ENCODE measurements around the gene DHX29. TPM values are rescaled to one million over a fixed set of nuclear protein-coding genes. Genes with fewer than 3 reads are reported as not detected.

Gene DHX29, protein sequence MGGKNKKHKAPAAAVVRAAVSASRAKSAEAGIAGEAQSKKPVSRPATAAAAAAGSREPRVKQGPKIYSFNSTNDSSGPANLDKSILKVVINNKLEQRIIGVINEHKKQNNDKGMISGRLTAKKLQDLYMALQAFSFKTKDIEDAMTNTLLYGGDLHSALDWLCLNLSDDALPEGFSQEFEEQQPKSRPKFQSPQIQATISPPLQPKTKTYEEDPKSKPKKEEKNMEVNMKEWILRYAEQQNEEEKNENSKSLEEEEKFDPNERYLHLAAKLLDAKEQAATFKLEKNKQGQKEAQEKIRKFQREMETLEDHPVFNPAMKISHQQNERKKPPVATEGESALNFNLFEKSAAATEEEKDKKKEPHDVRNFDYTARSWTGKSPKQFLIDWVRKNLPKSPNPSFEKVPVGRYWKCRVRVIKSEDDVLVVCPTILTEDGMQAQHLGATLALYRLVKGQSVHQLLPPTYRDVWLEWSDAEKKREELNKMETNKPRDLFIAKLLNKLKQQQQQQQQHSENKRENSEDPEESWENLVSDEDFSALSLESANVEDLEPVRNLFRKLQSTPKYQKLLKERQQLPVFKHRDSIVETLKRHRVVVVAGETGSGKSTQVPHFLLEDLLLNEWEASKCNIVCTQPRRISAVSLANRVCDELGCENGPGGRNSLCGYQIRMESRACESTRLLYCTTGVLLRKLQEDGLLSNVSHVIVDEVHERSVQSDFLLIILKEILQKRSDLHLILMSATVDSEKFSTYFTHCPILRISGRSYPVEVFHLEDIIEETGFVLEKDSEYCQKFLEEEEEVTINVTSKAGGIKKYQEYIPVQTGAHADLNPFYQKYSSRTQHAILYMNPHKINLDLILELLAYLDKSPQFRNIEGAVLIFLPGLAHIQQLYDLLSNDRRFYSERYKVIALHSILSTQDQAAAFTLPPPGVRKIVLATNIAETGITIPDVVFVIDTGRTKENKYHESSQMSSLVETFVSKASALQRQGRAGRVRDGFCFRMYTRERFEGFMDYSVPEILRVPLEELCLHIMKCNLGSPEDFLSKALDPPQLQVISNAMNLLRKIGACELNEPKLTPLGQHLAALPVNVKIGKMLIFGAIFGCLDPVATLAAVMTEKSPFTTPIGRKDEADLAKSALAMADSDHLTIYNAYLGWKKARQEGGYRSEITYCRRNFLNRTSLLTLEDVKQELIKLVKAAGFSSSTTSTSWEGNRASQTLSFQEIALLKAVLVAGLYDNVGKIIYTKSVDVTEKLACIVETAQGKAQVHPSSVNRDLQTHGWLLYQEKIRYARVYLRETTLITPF (N-terminal part only)
- total RNA-seq = 10 to 100 TPM; 29.5 to 35.6 TPM

DNA sequence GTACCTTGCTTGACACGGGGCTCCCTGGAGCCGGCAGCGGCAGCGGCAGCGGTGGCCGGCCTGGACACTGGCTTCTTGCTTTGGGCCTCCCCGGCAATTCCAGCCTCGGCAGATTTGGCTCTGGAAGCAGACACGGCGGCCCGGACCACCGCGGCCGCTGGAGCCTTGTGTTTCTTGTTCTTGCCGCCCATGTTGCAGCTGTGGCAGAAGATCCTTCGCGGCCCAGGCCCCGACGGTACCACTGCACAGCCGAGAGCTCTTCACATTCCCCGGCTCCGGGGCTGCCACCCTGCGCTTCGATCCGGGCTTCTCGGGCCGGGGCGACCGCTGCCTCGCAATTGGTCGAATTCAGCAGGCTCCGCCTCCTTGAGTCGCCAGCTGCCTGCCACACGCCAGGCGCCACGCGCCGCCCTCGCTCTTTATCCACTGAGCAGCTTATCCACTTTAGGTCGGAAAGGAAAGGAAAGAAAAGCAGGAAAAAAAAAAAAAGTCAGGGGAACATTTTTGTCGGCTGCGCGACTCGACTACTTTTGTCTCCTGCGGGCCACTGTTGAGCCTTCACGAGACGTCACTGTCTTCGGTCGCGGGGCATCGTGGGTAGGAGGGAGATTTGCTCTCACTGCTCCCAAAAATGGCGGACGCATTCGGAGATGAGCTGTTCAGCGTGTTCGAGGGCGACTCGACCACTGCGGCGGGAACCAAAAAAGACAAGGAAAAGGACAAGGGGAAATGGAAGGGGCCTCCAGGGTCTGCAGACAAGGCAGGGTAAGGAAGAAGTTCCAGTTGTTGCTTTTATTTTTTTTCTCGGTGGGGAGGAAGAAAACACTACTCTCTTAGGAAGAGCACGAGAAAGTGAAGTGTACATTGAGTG lies at the start of gene DHX29, which contains the start of gene MTREX:
Gene DHX29 (minus strand): TSS at position 312 of the 871 bp plus-strand sequence. CDS start 121 bp downstream, at position 191.
Gene MTREX (plus strand): TSS at position 607 of the 871 bp plus-strand sequence. CDS start 25 bp downstream, at position 632.
- Histone ChIP-seq H3K36me3 (no peaks in the 10 kb centered on the region), H3K27ac (peak within 1 kb of the TSS; percentile 82 to 92), H3K4me1 (ENCODE audit: control insufficient read depth in 1 of 2, low read depth in 2 of 2) (peaks cover 52 to 71% of the 10 kb centered on the region in 2 donors), H3K4me3 (peak within 1 kb of the TSS; percentile 88), H3K27me3 (replicated peaks; ENCODE audit: insufficient read depth) (no peaks in the 10 kb centered on the region), H3K9me3 (no peaks in the 10 kb centered on the region)
- DNase-seq (ENCODE audit: low spot score) (peak; percentile 74), ATAC-seq (ENCODE audit: insufficient number of reproducible peaks, low FRiP score, low read depth) (peak; percentile 92)
- TF ChIP-seq CTCF (IDR thresholded peaks at IDR 0.05) = no peak

- Histone ChIP-seq H3K36me3 (peaks cover 41% of the 10 kb centered on the region), H3K4me3 (no peak overlapping the region), H3K27me3 (replicated peaks; ENCODE audit: insufficient read depth) (no peaks in the 10 kb centered on the region), H3K9me3 (no peaks in the 10 kb centered on the region), H3K4me1 (ENCODE audit: control insufficient read depth in 1 of 2, low read depth in 2 of 2) (peaks cover 0 to 9% of the 10 kb centered on the region in 2 donors), H3K27ac (no peak overlapping the region)
- no peak for TF ChIP-seq CTCF (IDR thresholded peaks at IDR 0.05)
- DNase-seq (ENCODE audit: low spot score) (no peak), ATAC-seq (ENCODE audit: insufficient number of reproducible peaks, low FRiP score, low read depth) (no peak)
Measured at GRCh38 chr5:55356896-55357295, 49.4 kb upstream of the DHX29 start.

- no peaks in the 10 kb centered on the region for H3K27me3 ChIP-seq (replicated peaks; ENCODE audit: insufficient read depth)
- H3K4me3 ChIP-seq = no peak overlapping the region
- TF ChIP-seq CTCF (IDR thresholded peaks at IDR 0.05) = no peak
- H3K36me3 ChIP-seq = peaks cover 46% of the 10 kb centered on the region
- H3K4me1 ChIP-seq (ENCODE audit: control insufficient read depth in 1 of 2, low read depth in 2 of 2) = no peaks in the 10 kb centered on the region
- DNase-seq (ENCODE audit: low spot score) (no peak), ATAC-seq (ENCODE audit: insufficient number of reproducible peaks, low FRiP score, low read depth) (no peak)
- H3K9me3 ChIP-seq = no peaks in the 10 kb centered on the region
- H3K27ac ChIP-seq = no peak overlapping the region
Measured at GRCh38 chr5:55350754-55351153, 43.3 kb upstream of the DHX29 start.

DNA sequence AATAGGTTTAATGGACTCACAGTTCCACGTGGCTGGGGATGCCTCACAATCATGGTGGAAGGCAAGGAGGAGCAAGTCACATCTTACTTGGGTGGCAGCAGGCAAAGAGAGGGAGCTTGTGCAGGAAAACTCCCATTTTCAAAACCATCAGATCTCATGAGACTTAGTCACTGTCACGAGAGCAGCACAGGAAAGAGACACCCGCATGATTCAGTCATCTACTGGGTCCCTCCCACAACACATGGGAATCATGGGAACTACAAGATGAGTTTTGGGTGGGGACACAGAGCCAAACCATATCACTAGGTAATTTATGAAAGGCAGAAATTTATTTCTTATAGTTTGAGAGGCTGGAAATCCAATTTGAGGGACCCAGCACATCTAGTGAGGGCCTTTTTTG lies 40.3 kb upstream of the DHX29 start:
- Histone ChIP-seq H3K27me3 (replicated peaks; ENCODE audit: insufficient read depth) (no peaks in the 10 kb centered on the region), H3K27ac (no peak overlapping the region), H3K36me3 (peaks cover 21% of the 10 kb centered on the region), H3K4me3 (no peak overlapping the region), H3K4me1 (ENCODE audit: control insufficient read depth in 1 of 2, low read depth in 2 of 2) (peaks cover 6 to 15% of the 10 kb centered on the region in 2 donors), H3K9me3 (no peaks in the 10 kb centered on the region)
- no peak for ATAC-seq (ENCODE audit: insufficient number of reproducible peaks, low FRiP score, low read depth)
- DNase-seq (ENCODE audit: low spot score) = no peak
- TF ChIP-seq CTCF (IDR thresholded peaks at IDR 0.05) = no peak
